Type B pancreatic cell (in vitro differentiated cells): Measurements from ENCODE around the gene UBE2Q2. TPM values are rescaled to one million over a fixed set of nuclear protein-coding genes. Genes with fewer than 3 reads are reported as not detected.
A peak's percentile ranks its signal among the peaks of the same experiment; 100 is the strongest.
"Not testable (repeated sequence)": the region's sequence is repeated elsewhere in the genome, so short reads cannot be mapped to it uniquely, and the experiment has no call there.

Experiments
- DNase-seq: peaks from one replicate; pipeline ENCODE4 v3.0.0; 2021; ENCODE audit warnings: mixed read lengths; ENCODE audit not compliant: unreplicated experiment; ENCODE audit errors: extremely low spot score
- H3K27ac Mint-ChIP-seq: 2 replicates; pipeline ENCODE4 v1.8.0; 2021; ENCODE audit warnings: mild to moderate bottlenecking, mixed read lengths
- H3K27me3 Mint-ChIP-seq: 2 replicates; pipeline ENCODE4 v1.8.0; 2021; ENCODE audit warnings: mixed read lengths
- H3K36me3 Mint-ChIP-seq: 2 replicates; pipeline ENCODE4 v1.8.0; 2021; ENCODE audit warnings: mixed read lengths
- H3K4me1 Mint-ChIP-seq: one replicate; pipeline ENCODE4 v1.8.0; 2021; ENCODE audit warnings: mixed read lengths; ENCODE audit not compliant: unreplicated experiment
- H3K4me3 Mint-ChIP-seq: 2 replicates; pipeline ENCODE4 v1.8.0; 2021; ENCODE audit warnings: mild to moderate bottlenecking, mixed read lengths
- H3K9me3 Mint-ChIP-seq: 2 replicates; pipeline ENCODE4 v1.8.0; 2021; ENCODE audit warnings: mixed read lengths
- CTCF ChIP-seq: fragments of 200-600 bp; sonication (generic); conservative IDR thresholded peaks from 2 replicates; pipeline ENCODE4 v1.5.0; 2021; ENCODE audit warnings: antibody characterized with exemption, mild to moderate bottlenecking
- total RNA-seq: library from RNA; stranded (reverse); gene quantifications from 2 replicates; pipeline ENCODE4 v1.2.1, GENCODE V29; 2021; ENCODE audit warnings: low replicate concordance

Gene UBE2Q2
- total RNA-seq, 1 donor from 2014 or later = 31.3 TPM

DNA sequence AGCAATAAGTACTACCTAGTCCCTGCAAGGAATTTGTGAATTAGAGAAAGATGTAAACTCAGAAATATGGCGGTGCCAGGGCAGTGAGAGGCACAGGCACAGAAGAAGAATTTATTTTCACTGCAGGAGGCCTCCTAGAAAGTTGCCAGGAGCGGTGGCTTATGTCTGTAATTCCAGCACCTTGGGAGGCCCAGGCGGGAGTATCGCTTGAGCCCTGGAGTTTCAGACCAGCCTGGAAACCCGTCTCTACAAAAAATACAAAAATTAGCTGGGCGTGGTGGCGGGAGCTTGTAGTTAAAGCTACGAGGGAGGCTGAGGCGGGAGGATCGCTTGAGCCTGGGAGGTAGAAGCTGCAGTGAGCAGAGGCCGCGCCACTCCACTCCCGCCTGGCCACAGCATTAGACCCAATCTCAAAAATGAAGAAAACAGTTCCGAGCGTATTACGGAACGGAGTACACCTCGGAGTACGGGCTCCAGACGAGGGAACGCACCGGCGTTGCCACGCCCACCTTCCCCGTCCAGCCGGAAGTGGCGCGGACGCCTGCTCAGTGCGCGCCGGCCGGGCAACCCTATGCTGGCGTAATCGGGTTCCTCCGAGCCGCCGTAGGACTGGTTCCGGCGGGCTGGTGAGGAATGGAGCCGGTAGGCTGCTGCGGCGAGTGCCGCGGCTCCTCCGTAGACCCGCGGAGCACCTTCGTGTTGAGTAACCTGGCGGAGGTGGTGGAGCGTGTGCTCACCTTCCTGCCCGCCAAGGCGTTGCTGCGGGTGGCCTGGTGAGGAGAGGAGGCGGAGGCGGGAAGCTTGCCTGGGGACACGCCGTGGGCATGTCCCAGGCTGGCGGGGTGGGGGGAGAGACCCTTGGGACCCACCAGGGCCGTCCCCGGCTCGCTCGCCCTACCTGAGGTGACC, 60.3 kb downstream of the UBE2Q2 start, which contains the start of gene FBXO22:
FBXO22 (plus strand) TSS at position 548 of the 909 bp plus-strand sequence; CDS start at position 634, 86 bp downstream.
- peak; percentile 94 for DNase-seq
- TF ChIP-seq CTCF = no peak
- Mint-ChIP-seq H3K4me1 (peaks cover 15% of the 10 kb centered on the region), H3K4me3 (peak within 1 kb of the TSS; percentile 100), H3K36me3 (peaks cover 12% of the 10 kb centered on the region), H3K27me3 (no peaks in the 10 kb centered on the region), H3K27ac (peak within 1 kb of the TSS; percentile 98), H3K9me3 (no peaks in the 10 kb centered on the region)

- peak overlapping the region; percentile 57 for H3K27ac Mint-ChIP-seq
- DNase-seq = no peak
- peaks cover 27% of the 10 kb centered on the region for H3K36me3 Mint-ChIP-seq
- peak overlapping the region; percentile 100 for H3K4me3 Mint-ChIP-seq
- no peaks in the 10 kb centered on the region for H3K9me3 Mint-ChIP-seq
- H3K4me1 Mint-ChIP-seq = peaks cover 21% of the 10 kb centered on the region
- no peaks in the 10 kb centered on the region for H3K27me3 Mint-ChIP-seq
- no peak for TF ChIP-seq CTCF
Observed at GRCh38 chr15:75905231-75905630, 62.0 kb downstream of the UBE2Q2 start.

GRCh38 chr15:75910355-75910754, 67.1 kb downstream of the UBE2Q2 start:
- H3K27me3 Mint-ChIP-seq, H3K9me3 Mint-ChIP-seq, H3K27ac Mint-ChIP-seq, H3K4me1 Mint-ChIP-seq, DNase-seq, H3K4me3 Mint-ChIP-seq: not testable (repeated sequence)
- H3K36me3 Mint-ChIP-seq = peaks cover 57% of the 10 kb centered on the region

DNA sequence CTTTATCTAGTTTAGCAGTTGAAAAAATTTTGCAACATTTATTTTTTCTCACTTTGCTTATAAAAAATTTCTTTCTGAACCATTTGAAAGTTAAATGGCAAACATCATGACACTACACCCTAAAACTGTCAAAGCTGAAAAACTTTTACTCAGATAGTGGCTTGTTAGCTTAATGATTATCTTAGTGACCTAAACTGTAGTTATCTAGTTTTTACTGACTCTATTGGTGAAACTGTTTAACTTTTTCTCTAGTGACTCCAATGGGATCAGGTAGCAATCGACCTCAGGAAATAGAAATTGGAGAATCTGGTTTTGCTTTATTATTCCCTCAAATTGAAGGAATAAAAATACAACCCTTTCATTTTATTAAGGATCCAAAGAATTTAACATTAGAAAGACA, 73.7 kb downstream of the UBE2Q2 start:
- no peak for TF ChIP-seq CTCF
- Mint-ChIP-seq H3K36me3 (peaks cover 43% of the 10 kb centered on the region), H3K4me1 (no peaks in the 10 kb centered on the region), H3K9me3 (no peaks in the 10 kb centered on the region), H3K27me3 (no peaks in the 10 kb centered on the region), H3K4me3 (no peak overlapping the region), H3K27ac (no peak overlapping the region)
- DNase-seq = no peak

DNA sequence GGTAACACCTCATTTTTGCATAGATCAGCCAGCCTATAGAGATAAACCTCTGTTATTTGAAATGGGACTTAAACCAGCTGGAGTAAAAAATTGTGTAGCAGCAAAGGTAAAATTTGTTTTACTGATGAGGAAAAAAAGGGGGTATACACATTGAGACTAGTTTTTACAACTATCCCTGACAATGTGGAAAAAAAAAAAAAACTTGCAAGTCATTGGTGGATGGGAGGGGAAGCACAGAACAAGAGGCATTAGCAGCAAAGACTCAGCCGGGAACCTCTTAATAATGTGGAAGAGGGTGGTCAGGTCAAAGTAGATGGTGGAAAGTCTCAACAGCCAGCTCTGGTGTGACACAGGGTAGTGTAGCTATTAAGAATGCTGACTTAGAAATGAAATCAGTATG, 74.9 kb downstream of the UBE2Q2 start:
- no peaks in the 10 kb centered on the region for H3K4me1 Mint-ChIP-seq
- no peak overlapping the region for H3K27ac Mint-ChIP-seq
- no peaks in the 10 kb centered on the region for H3K9me3 Mint-ChIP-seq
- no peaks in the 10 kb centered on the region for H3K27me3 Mint-ChIP-seq
- DNase-seq = no peak
- TF ChIP-seq CTCF = no peak
- peaks cover 38% of the 10 kb centered on the region for H3K36me3 Mint-ChIP-seq
- H3K4me3 Mint-ChIP-seq = no peak overlapping the region

- H3K4me1 Mint-ChIP-seq = no peaks in the 10 kb centered on the region
- no peak overlapping the region for H3K4me3 Mint-ChIP-seq
- peaks cover 30% of the 10 kb centered on the region for H3K36me3 Mint-ChIP-seq
- H3K9me3 Mint-ChIP-seq = no peaks in the 10 kb centered on the region
- no peaks in the 10 kb centered on the region for H3K27me3 Mint-ChIP-seq
- DNase-seq = no peak
- H3K27ac Mint-ChIP-seq = no peak overlapping the region
- TF ChIP-seq CTCF = no peak
Observed at GRCh38 chr15:75920079-75920478, 76.8 kb downstream of the UBE2Q2 start.
